LNCAP (cell line): Measurements from ENCODE around the gene ASTN2.

ENCODE experiments used
- CTCF ChIP-seq: fragments of 450-650 bp; IDR thresholded peaks from 2 replicates; pipeline ENCODE4 v1.5.1; 2017; ENCODE audit warnings: mild to moderate bottlenecking

ASTN2 gene

GRCh38 chr9:116569111-116569510 lies 845.7 kb downstream of the ASTN2 start:
- TF ChIP-seq CTCF = no peak

GRCh38 chr9:116566677-116567488 lies 848.0 kb downstream of the ASTN2 start:
- no peak for TF ChIP-seq CTCF

GRCh38 chr9:116565986-116566385 lies 848.9 kb downstream of the ASTN2 start:
- TF ChIP-seq CTCF = no peak

- no peak for TF ChIP-seq CTCF
Observed at GRCh38 chr9:116564266-116564793, 850.5 kb downstream of the ASTN2 start.

- no peak for TF ChIP-seq CTCF
Observed at GRCh38 chr9:116558818-116559540, 855.9 kb downstream of the ASTN2 start.

GRCh38 chr9:116558035-116558434 lies 856.8 kb downstream of the ASTN2 start:
- no peak for TF ChIP-seq CTCF

- TF ChIP-seq CTCF = no peak
Observed at GRCh38 chr9:116555556-116556155, 859.2 kb downstream of the ASTN2 start.
